HEK293 (cell line): ENCODE data around the gene HCCS.
A peak's percentile ranks its signal among the peaks of the same experiment; 100 is the strongest.

Experiments
- CTCF ChIA-PET: fragments of 350-600 bp; formaldehyde crosslinking; extraction: SDS; loops from one replicate; lab custom pipeline; 2021; ENCODE audit warnings: antibody characterized with exemption; lab: Yijun Ruan, JAX
- POLR2A ChIA-PET: fragments of 300-600 bp; formaldehyde crosslinking; extraction: SDS; loops from one replicate; lab custom pipeline; 2020; ENCODE audit warnings: antibody characterized with exemption, inconsistent platforms; lab: Yijun Ruan, JAX
- H3K27ac ChIP-seq: fragments of 200-500 bp; sonication (Bioruptor generic); 2 replicates; pipeline ENCODE4 v1.5.1; 2014; ENCODE audit warnings: low read depth, low read length, control low read depth, inconsistent platforms; ENCODE audit errors: extremely low read depth
- H3K36me3 ChIP-seq, 2 experiments: fragments of 200-500 bp in 1 of 2; sonication (Bioruptor generic) in 1 of 2; 1 replicate in 1 of 2; 2 replicates in 1 of 2; pipeline ENCODE4 v1.5.1; 2014 to 2017; ENCODE audit warnings: inconsistent platforms in 2 of 2, low read length in 2 of 2; ENCODE audit not compliant: control insufficient read depth in 2 of 2, insufficient read depth in 1 of 2
- H3K4me1 ChIP-seq: fragments of 200-500 bp; sonication (Bioruptor generic); 2 replicates; pipeline ENCODE4 v1.5.1; 2014; ENCODE audit warnings: mild to moderate bottlenecking, low read length, inconsistent platforms; ENCODE audit not compliant: control insufficient read depth, insufficient read depth
- H3K4me3 ChIP-seq: 2 replicates; pipeline ENCODE4 v1.5.1; 2011; ENCODE audit warnings: low read depth, mild to moderate bottlenecking, control low read depth, low read length, moderate library complexity
- H3K9me3 ChIP-seq: fragments of 200-500 bp; sonication (Bioruptor generic); 2 replicates; pipeline ENCODE4 v1.5.1; 2014; ENCODE audit warnings: low read depth, low read length, inconsistent platforms; ENCODE audit not compliant: control insufficient read depth, insufficient read depth
- SALL2 ChIP-seq: fragments of 450-650 bp; formaldehyde crosslinking; IDR thresholded peaks from 2 replicates; pipeline ENCODE4 v1.5.0; 2017; ENCODE audit warnings: missing biosample characterization, mild to moderate bottlenecking, missing genetic modification characterization, borderline replicate concordance
- SETDB1 ChIP-seq: IDR thresholded peaks from one replicate; pipeline ENCODE4 v1.6.1; 2017; ENCODE audit warnings: mild to moderate bottlenecking, low read length, moderate library complexity, mixed read lengths; ENCODE audit not compliant: insufficient read length
- SP3 ChIP-seq: fragments of 450-650 bp; formaldehyde crosslinking; IDR thresholded peaks from 2 replicates; pipeline ENCODE4 v1.5.1; 2016; ENCODE audit warnings: missing biosample characterization, missing genetic modification characterization
- ZFP41 ChIP-seq: fragments of 450-650 bp; formaldehyde crosslinking; IDR thresholded peaks from 2 replicates; pipeline ENCODE4 v1.5.1; 2016; ENCODE audit warnings: missing biosample characterization, missing genetic modification characterization, borderline replicate concordance
- ZNF112 ChIP-seq: fragments of 450-650 bp; formaldehyde crosslinking; IDR thresholded peaks from 2 replicates; pipeline ENCODE4 v1.5.0; 2017; ENCODE audit warnings: missing biosample characterization, missing genetic modification characterization
- ZNF155 ChIP-seq: fragments of 450-650 bp; formaldehyde crosslinking; IDR thresholded peaks from 2 replicates; pipeline ENCODE4 v1.5.1; 2016; ENCODE audit warnings: missing biosample characterization, missing genetic modification characterization
- ZNF16 ChIP-seq: fragments of 450-650 bp; formaldehyde crosslinking; IDR thresholded peaks from 2 replicates; pipeline ENCODE4 v1.5.1; 2016; ENCODE audit warnings: low read depth, missing biosample characterization, missing genetic modification characterization
- ZNF174 ChIP-seq: fragments of 450-650 bp; formaldehyde crosslinking; IDR thresholded peaks from 2 replicates; pipeline ENCODE4 v1.5.0; 2017; ENCODE audit warnings: missing biosample characterization, mild to moderate bottlenecking, missing genetic modification characterization
- ZNF24 ChIP-seq: fragments of 450-650 bp; formaldehyde crosslinking; IDR thresholded peaks from 2 replicates; pipeline ENCODE4 v1.5.1; 2016; ENCODE audit warnings: missing biosample characterization, missing genetic modification characterization
- ZNF426 ChIP-seq: fragments of 450-650 bp; formaldehyde crosslinking; IDR thresholded peaks from 2 replicates; pipeline ENCODE4 v1.5.1; 2017; ENCODE audit warnings: missing biosample characterization, missing genetic modification characterization, mild to moderate bottlenecking, inconsistent platforms, moderate library complexity
- ZNF514 ChIP-seq: fragments of 450-650 bp; formaldehyde crosslinking; IDR thresholded peaks from 2 replicates; pipeline ENCODE4 v1.5.1; 2016; ENCODE audit warnings: missing biosample characterization, missing genetic modification characterization
- ZNF521 ChIP-seq: fragments of 450-650 bp; formaldehyde crosslinking; IDR thresholded peaks from 2 replicates; pipeline ENCODE4 v1.5.1; 2017; ENCODE audit warnings: missing biosample characterization, mild to moderate bottlenecking, missing genetic modification characterization
- ZNF654 ChIP-seq: fragments of 450-650 bp; formaldehyde crosslinking; IDR thresholded peaks from 2 replicates; pipeline ENCODE4 v1.5.1; 2016; ENCODE audit warnings: low read depth, missing biosample characterization, missing genetic modification characterization
- ZNF768 ChIP-seq: fragments of 450-650 bp; formaldehyde crosslinking; IDR thresholded peaks from 2 replicates; pipeline ENCODE4 v1.5.1; 2018; ENCODE audit warnings: missing biosample characterization, mild to moderate bottlenecking, missing genetic modification characterization
- ZNF777 ChIP-seq: fragments of 450-650 bp; formaldehyde crosslinking; IDR thresholded peaks from 2 replicates; pipeline ENCODE4 v1.5.1; 2017; ENCODE audit warnings: missing biosample characterization, missing genetic modification characterization, borderline replicate concordance
- ZNF837 ChIP-seq: fragments of 450-650 bp; formaldehyde crosslinking; IDR thresholded peaks from 2 replicates; pipeline ENCODE4 v1.5.1; 2016; ENCODE audit warnings: missing biosample characterization, missing genetic modification characterization
- ZNF843 ChIP-seq: fragments of 450-650 bp; formaldehyde crosslinking; IDR thresholded peaks from 2 replicates; pipeline ENCODE4 v1.5.1; 2016; ENCODE audit warnings: missing biosample characterization, missing genetic modification characterization
- TF ChIP-seq, protein P1 (sequence below): fragments of 450-650 bp; formaldehyde crosslinking; IDR thresholded peaks from 2 replicates; pipeline ENCODE4 v1.5.1; 2017; ENCODE audit warnings: missing biosample characterization, missing genetic modification characterization
- TF ChIP-seq, protein P2 (sequence below): fragments of 450-650 bp; formaldehyde crosslinking; IDR thresholded peaks from 2 replicates; pipeline ENCODE4 v1.5.1; 2017; ENCODE audit warnings: missing biosample characterization, missing genetic modification characterization
- TF ChIP-seq, protein P3 (sequence below): fragments of 450-650 bp; formaldehyde crosslinking; IDR thresholded peaks from 2 replicates; pipeline ENCODE4 v1.5.1; 2016; ENCODE audit warnings: missing biosample characterization, missing genetic modification characterization

The HCCS gene

DNA sequence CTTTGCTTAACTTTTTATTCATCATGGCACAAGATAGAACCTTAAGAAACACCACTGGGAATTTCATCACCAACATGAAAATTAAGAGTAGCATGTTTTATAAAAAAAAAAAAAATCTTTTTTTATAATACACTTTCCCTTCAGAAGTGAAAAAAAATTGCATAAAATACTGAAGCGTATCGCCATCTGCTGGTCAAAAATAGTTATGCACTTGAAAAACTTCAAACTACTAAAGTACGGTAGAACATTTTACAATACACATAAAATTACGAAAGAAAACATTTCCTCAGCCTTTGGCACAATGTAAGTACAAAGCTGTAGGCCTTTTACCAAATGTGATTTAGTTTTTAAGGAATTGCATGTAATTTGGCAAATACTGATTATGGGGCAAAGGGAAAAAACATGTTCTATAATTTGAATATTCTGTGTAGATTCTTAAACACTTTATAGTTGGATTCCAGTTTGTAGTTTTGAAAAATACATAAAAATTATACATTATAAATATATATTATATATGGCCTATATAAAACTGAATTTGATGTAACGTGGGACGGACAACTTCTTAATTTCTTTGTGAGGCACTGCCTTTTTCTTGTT is 26.5 kb downstream of the HCCS start:
- ChIA-PET POLR2A (interaction anchor here (0.7 kb wide), 1 partner anchor 668 kb away, joined by 4 read pairs; no protein-coding TSS in a partner anchor), CTCF (interaction anchor here (0.6 to 4.0 kb wide), 20 partner anchors 10 to 1691 kb away, joined by 3 to 31 read pairs (median 3); partner anchors contain the start of gene HCCS)
- TF ChIP-seq ZNF155 (tag by site-specific recombination) (no peak), ZNF654 (tag by site-specific recombination) (peak; percentile 21; the same call in 1 of the 2 replicates), ZNF521 (tag by site-specific recombination) (no peak)
- H3K9me3 ChIP-seq = no peaks in the 10 kb centered on the region
- no peak overlapping the region for H3K4me3 ChIP-seq
- H3K36me3 ChIP-seq = no peaks in the 10 kb centered on the region
- H3K27ac ChIP-seq = no peak overlapping the region
- no peaks in the 10 kb centered on the region for H3K4me1 ChIP-seq

DNA sequence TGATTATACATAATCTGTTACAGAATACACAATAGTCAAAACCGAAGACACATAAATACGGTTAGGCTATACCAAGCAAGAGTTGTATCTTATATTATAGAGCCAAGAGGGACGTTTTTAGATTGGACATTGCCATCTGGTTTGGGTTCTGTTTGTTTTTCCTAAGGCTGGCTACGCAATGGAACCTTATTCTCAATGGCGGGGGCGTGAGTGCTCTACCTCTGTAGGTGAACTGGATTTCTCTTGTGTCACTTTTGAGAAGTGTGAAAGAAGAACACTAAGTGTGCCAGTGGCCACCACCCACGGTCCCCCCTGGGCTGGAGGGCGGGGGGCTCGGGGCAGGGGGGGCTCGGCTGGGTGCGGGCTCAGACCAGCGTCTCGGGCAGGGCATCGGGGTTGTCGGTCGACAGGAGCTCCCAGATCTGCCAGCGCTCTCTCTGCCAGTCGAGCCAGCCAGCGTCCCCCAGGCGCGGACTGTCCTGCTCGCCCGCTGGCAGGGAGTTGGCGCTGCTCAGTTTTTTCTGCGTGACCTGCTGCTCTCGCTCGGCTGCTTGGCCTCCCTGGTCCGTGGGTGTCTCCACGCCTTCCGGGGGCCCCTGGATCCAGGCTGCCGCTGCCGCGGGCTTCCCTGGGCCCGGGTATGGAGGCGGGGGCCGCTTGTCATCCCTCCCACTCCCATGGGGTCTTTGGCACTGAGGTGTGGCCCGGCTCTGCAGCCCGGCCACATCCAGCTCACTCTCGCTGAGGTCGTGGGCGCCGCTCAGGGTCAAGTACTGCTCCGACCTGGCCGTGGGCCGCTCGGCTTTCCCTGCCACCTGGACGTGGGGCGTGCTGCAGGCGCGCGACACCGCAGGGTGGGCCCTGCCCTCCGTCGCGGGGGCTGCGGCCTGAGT is 27.6 kb downstream of the HCCS start:
- Histone ChIP-seq H3K36me3 (no peaks in the 10 kb centered on the region), H3K9me3 (no peaks in the 10 kb centered on the region), H3K27ac (no peak overlapping the region), H3K4me3 (no peak overlapping the region), H3K4me1 (no peaks in the 10 kb centered on the region)
- ChIA-PET POLR2A (no interaction called here), CTCF (interaction anchor here (0.7 to 4.0 kb wide), 4 partner anchors 16 to 985 kb away, joined by 3 to 31 read pairs (median 8); no protein-coding TSS in a partner anchor)
- TF ChIP-seq ZNF112 (no peak), ZNF16 (tag by site-specific recombination) (no peak), ZNF426 (tag by site-specific recombination) (no peak), ZNF768 (no peak), ZNF837 (tag by site-specific recombination) (no peak), ZNF514 (tag by site-specific recombination) (no peak), ZNF777 (tag by site-specific recombination) (no peak), SP3 (tag by site-specific recombination) (no peak), ZNF174 (tag by site-specific recombination) (no peak), SETDB1 (no peak), ZNF24 (no peak), SALL2 (tag by site-specific recombination) (no peak), ZNF843 (tag by site-specific recombination) (no peak), ZFP41 (tag by site-specific recombination) (no peak)
- TF ChIP-seq, protein P1, sequence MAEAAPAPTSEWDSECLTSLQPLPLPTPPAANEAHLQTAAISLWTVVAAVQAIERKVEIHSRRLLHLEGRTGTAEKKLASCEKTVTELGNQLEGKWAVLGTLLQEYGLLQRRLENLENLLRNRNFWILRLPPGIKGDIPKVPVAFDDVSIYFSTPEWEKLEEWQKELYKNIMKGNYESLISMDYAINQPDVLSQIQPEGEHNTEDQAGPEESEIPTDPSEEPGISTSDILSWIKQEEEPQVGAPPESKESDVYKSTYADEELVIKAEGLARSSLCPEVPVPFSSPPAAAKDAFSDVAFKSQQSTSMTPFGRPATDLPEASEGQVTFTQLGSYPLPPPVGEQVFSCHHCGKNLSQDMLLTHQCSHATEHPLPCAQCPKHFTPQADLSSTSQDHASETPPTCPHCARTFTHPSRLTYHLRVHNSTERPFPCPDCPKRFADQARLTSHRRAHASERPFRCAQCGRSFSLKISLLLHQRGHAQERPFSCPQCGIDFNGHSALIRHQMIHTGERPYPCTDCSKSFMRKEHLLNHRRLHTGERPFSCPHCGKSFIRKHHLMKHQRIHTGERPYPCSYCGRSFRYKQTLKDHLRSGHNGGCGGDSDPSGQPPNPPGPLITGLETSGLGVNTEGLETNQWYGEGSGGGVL (tag by site-specific recombination) = no peak
- TF ChIP-seq, protein P2, sequence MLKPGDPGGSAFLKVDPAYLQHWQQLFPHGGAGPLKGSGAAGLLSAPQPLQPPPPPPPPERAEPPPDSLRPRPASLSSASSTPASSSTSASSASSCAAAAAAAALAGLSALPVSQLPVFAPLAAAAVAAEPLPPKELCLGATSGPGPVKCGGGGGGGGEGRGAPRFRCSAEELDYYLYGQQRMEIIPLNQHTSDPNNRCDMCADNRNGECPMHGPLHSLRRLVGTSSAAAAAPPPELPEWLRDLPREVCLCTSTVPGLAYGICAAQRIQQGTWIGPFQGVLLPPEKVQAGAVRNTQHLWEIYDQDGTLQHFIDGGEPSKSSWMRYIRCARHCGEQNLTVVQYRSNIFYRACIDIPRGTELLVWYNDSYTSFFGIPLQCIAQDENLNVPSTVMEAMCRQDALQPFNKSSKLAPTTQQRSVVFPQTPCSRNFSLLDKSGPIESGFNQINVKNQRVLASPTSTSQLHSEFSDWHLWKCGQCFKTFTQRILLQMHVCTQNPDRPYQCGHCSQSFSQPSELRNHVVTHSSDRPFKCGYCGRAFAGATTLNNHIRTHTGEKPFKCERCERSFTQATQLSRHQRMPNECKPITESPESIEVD (tag by site-specific recombination) = no peak
- TF ChIP-seq, protein P3, sequence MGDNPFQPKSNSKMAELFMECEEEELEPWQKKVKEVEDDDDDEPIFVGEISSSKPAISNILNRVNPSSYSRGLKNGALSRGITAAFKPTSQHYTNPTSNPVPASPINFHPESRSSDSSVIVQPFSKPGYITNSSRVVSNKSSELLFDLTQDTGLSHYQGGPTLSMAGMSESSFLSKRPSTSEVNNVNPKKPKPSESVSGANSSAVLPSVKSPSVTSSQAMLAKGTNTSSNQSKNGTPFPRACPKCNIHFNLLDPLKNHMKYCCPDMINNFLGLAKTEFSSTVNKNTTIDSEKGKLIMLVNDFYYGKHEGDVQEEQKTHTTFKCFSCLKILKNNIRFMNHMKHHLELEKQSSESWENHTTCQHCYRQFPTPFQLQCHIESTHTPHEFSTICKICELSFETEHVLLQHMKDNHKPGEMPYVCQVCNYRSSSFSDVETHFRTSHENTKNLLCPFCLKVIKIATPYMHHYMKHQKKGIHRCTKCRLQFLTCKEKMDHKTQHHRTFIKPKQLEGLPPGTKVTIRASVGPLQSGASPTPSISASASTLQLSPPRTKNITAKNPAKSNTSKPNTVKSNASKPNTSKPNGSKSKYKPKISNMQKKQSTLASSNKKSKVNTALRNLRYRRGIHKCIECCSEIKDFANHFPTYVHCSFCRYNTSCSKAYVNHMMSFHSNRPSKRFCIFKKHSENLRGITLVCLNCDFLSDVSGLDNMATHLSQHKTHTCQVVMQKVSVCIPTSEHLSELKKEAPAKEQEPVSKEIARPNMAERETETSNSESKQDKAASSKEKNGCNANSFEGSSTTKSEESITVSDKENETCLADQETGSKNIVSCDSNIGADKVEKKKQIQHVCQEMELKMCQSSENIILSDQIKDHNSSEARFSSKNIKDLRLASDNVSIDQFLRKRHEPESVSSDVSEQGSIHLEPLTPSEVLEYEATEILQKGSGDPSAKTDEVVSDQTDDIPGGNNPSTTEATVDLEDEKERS (tag by site-specific recombination) = no peak
